Measurements from ENCODE around the gene CRYBG1.
A peak's percentile ranks its signal among the peaks of the same experiment; 100 is the strongest.

Gene CRYBG1

GRCh38 chr6:106453756-106454367 lies 93.3 kb downstream of the CRYBG1 start:
- no peak overlapping the region for H2BK5ac ChIP-seq (ENCODE audit: low read length)
- H2AFZ ChIP-seq (ENCODE audit: low read length), result no peak overlapping the region
- H3K4me2 ChIP-seq (ENCODE audit: insufficient read depth, low read length, poor library complexity, severe bottlenecking), result no peak overlapping the region
- no peak overlapping the region for H2BK12ac ChIP-seq (ENCODE audit: low read length)
- H2BK15ac ChIP-seq (ENCODE audit: low read length), result no peak overlapping the region
- H3K4me3 ChIP-seq (ENCODE audit: low read length in 2 of 2), result no peak overlapping the region
- H3K36me3 ChIP-seq (replicated peaks in 1 of 2; ENCODE audit: control insufficient read depth in 2 of 2, insufficient read depth in 2 of 2, low read length in 2 of 2), result no peaks in the 10 kb centered on the region
- no peak overlapping the region for H2AK5ac ChIP-seq (ENCODE audit: low read depth, low read length)
- no peak overlapping the region for H3K9ac ChIP-seq (ENCODE audit: low read depth, low read length, poor library complexity)
- no peaks in the 10 kb centered on the region for H3K4me1 ChIP-seq (ENCODE audit: control insufficient read depth in 2 of 2, insufficient read depth in 1 of 2, low read depth in 1 of 2, low read length in 2 of 2)
- H4K8ac ChIP-seq (ENCODE audit: low read depth, low read length), result no peak overlapping the region
- no peak overlapping the region for H3K14ac ChIP-seq (ENCODE audit: low read length)
- no peaks in the 10 kb centered on the region for H3K9me3 ChIP-seq (replicated peaks in 1 of 2; ENCODE audit: control insufficient read depth in 2 of 2, insufficient read depth in 1 of 2, low read depth in 1 of 2, low read length in 2 of 2)
- no peak overlapping the region for H3K27ac ChIP-seq (replicated peaks; ENCODE audit: low read length)
- H3K18ac ChIP-seq (ENCODE audit: low read length), result peak overlapping the region; percentile 8
- H3K23ac ChIP-seq (ENCODE audit: low read depth, low read length, poor library complexity), result no peak overlapping the region
- no peak overlapping the region for H2BK120ac ChIP-seq (ENCODE audit: low read depth, low read length)
- DNase-seq (ENCODE audit: low spot score), result no peak
- H3K4ac ChIP-seq (ENCODE audit: low read length), result no peak overlapping the region
- no CpG with 5 or more reads among the region's 6 CpGs for WGBS, 2 donors (ENCODE audit: extremely low coverage in 2 of 2, insufficient read length in 2 of 2, insufficient replicate concordance in 1 of 2)
- no peak overlapping the region for H4K91ac ChIP-seq (ENCODE audit: low read depth, low read length, poor library complexity)
- peaks cover 0 to 28% (median 0%) of the 10 kb centered on the region in 3 experiments for H3K27me3 ChIP-seq (ENCODE audit: control insufficient read depth in 3 of 3, insufficient read depth in 3 of 3, low read depth in 1 of 3, low read length in 3 of 3)
- no peaks in the 10 kb centered on the region for H3K79me1 ChIP-seq (ENCODE audit: low read depth, low read length)

GRCh38 chr6:106456756-106457155 lies 96.2 kb downstream of the CRYBG1 start:
- WGBS, 2 donors (ENCODE audit: extremely low coverage in 2 of 2, insufficient read length in 2 of 2, insufficient replicate concordance in 1 of 2), result no CpG with 5 or more reads among the region's 1 CpG
- H3K4me1 ChIP-seq (ENCODE audit: control insufficient read depth in 2 of 2, insufficient read depth in 1 of 2, low read depth in 1 of 2, low read length in 2 of 2), result no peaks in the 10 kb centered on the region
- no peaks in the 10 kb centered on the region for H3K9me3 ChIP-seq (replicated peaks in 1 of 2; ENCODE audit: control insufficient read depth in 2 of 2, insufficient read depth in 1 of 2, low read depth in 1 of 2, low read length in 2 of 2)
- DNase-seq (ENCODE audit: low spot score), result no peak
- peaks cover 0 to 28% (median 0%) of the 10 kb centered on the region in 3 experiments for H3K27me3 ChIP-seq (ENCODE audit: control insufficient read depth in 3 of 3, insufficient read depth in 3 of 3, low read depth in 1 of 3, low read length in 3 of 3)
- H3K23ac ChIP-seq (ENCODE audit: low read depth, low read length, poor library complexity), result no peak overlapping the region
- no peak overlapping the region for H2BK12ac ChIP-seq (ENCODE audit: low read length)
- H3K14ac ChIP-seq (ENCODE audit: low read length), result no peak overlapping the region
- H2BK120ac ChIP-seq (ENCODE audit: low read depth, low read length), result no peak overlapping the region
- no peak overlapping the region for H3K4me2 ChIP-seq (ENCODE audit: insufficient read depth, low read length, poor library complexity, severe bottlenecking)
- H3K36me3 ChIP-seq (replicated peaks in 1 of 2; ENCODE audit: control insufficient read depth in 2 of 2, insufficient read depth in 2 of 2, low read length in 2 of 2), result no peaks in the 10 kb centered on the region
- H3K4ac ChIP-seq (ENCODE audit: low read length), result no peak overlapping the region
- H2AK5ac ChIP-seq (ENCODE audit: low read depth, low read length), result no peak overlapping the region
- H3K27ac ChIP-seq (replicated peaks; ENCODE audit: low read length), result no peak overlapping the region
- no peak overlapping the region for H2AFZ ChIP-seq (ENCODE audit: low read length)
- no peak overlapping the region for H2BK15ac ChIP-seq (ENCODE audit: low read length)
- no peak overlapping the region for H2BK5ac ChIP-seq (ENCODE audit: low read length)
- H4K8ac ChIP-seq (ENCODE audit: low read depth, low read length), result no peak overlapping the region
- no peak overlapping the region for H3K18ac ChIP-seq (ENCODE audit: low read length)
- no peaks in the 10 kb centered on the region for H3K79me1 ChIP-seq (ENCODE audit: low read depth, low read length)
- no peak overlapping the region for H3K9ac ChIP-seq (ENCODE audit: low read depth, low read length, poor library complexity)
- H4K91ac ChIP-seq (ENCODE audit: low read depth, low read length, poor library complexity), result no peak overlapping the region
- H3K4me3 ChIP-seq (ENCODE audit: low read length in 2 of 2), result no peak overlapping the region

GRCh38 chr6:106458021-106458986 lies 97.8 kb downstream of the CRYBG1 start:
- Histone ChIP-seq H3K4me3 (ENCODE audit: low read length in 2 of 2) (no peak overlapping the region), H3K18ac (ENCODE audit: low read length) (no peak overlapping the region), H3K27ac (replicated peaks; ENCODE audit: low read length) (no peak overlapping the region), H2AFZ (ENCODE audit: low read length) (no peak overlapping the region), H3K14ac (ENCODE audit: low read length) (no peak overlapping the region), H3K4me1 (ENCODE audit: control insufficient read depth in 2 of 2, insufficient read depth in 1 of 2, low read depth in 1 of 2, low read length in 2 of 2) (no peaks in the 10 kb centered on the region), H3K79me1 (ENCODE audit: low read depth, low read length) (no peaks in the 10 kb centered on the region), H3K27me3 (ENCODE audit: control insufficient read depth in 3 of 3, insufficient read depth in 3 of 3, low read depth in 1 of 3, low read length in 3 of 3) (peaks cover 0 to 23% (median 0%) of the 10 kb centered on the region in 3 experiments), H2BK5ac (ENCODE audit: low read length) (no peak overlapping the region), H3K23ac (ENCODE audit: low read depth, low read length, poor library complexity) (no peak overlapping the region), H2BK12ac (ENCODE audit: low read length) (no peak overlapping the region), H4K91ac (ENCODE audit: low read depth, low read length, poor library complexity) (no peak overlapping the region), H4K8ac (ENCODE audit: low read depth, low read length) (no peak overlapping the region), H2AK5ac (ENCODE audit: low read depth, low read length) (no peak overlapping the region), H3K9me3 (replicated peaks in 1 of 2; ENCODE audit: control insufficient read depth in 2 of 2, insufficient read depth in 1 of 2, low read depth in 1 of 2, low read length in 2 of 2) (no peaks in the 10 kb centered on the region), H3K36me3 (replicated peaks in 1 of 2; ENCODE audit: control insufficient read depth in 2 of 2, insufficient read depth in 2 of 2, low read length in 2 of 2) (no peaks in the 10 kb centered on the region), H2BK120ac (ENCODE audit: low read depth, low read length) (no peak overlapping the region), H2BK15ac (ENCODE audit: low read length) (no peak overlapping the region), H3K9ac (ENCODE audit: low read depth, low read length, poor library complexity) (no peak overlapping the region), H3K4ac (ENCODE audit: low read length) (no peak overlapping the region), H3K4me2 (ENCODE audit: insufficient read depth, low read length, poor library complexity, severe bottlenecking) (no peak overlapping the region)
- no peak for DNase-seq (ENCODE audit: low spot score)
- 100% methylated on average over 1 of the region's 7 CpGs; no CpG with 5 or more reads in 1 of the 2 donors for WGBS, 2 donors (ENCODE audit: extremely low coverage in 2 of 2, insufficient read length in 2 of 2, insufficient replicate concordance in 1 of 2)

DNA sequence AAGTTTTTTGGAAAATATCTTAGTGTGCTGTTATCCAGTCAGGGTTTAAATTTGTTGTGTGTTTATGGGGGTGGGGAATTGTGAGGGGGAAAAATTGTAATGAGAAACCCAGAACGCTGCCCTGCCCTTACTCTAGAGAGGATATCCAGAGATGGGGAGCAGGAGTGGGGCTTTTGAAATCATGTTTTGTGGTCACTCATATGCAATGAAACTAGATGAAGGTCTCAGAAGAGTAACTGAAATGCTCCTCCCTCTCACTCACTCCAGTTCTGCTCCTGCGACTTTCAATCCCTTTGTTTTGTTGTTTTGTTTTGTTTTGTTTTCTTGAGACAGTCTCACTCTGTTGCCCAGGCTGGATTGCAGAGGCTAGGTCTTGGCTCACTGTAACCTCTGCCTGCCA lies 100.0 kb downstream of the CRYBG1 start:
- no peaks in the 10 kb centered on the region for H3K36me3 ChIP-seq (replicated peaks in 1 of 2; ENCODE audit: control insufficient read depth in 2 of 2, insufficient read depth in 2 of 2, low read length in 2 of 2)
- H3K4me2 ChIP-seq (ENCODE audit: insufficient read depth, low read length, poor library complexity, severe bottlenecking), result no peak overlapping the region
- DNase-seq (ENCODE audit: low spot score), result no peak
- H3K14ac ChIP-seq (ENCODE audit: low read length), result no peak overlapping the region
- H3K27ac ChIP-seq (replicated peaks; ENCODE audit: low read length), result no peak overlapping the region
- peaks cover 0 to 11% (median 0%) of the 10 kb centered on the region in 3 experiments for H3K27me3 ChIP-seq (ENCODE audit: control insufficient read depth in 3 of 3, insufficient read depth in 3 of 3, low read depth in 1 of 3, low read length in 3 of 3)
- H2BK5ac ChIP-seq (ENCODE audit: low read length), result no peak overlapping the region
- no peak overlapping the region for H3K4me3 ChIP-seq (ENCODE audit: low read length in 2 of 2)
- no peak overlapping the region for H3K23ac ChIP-seq (ENCODE audit: low read depth, low read length, poor library complexity)
- no peak overlapping the region for H4K8ac ChIP-seq (ENCODE audit: low read depth, low read length)
- no peak overlapping the region for H2BK15ac ChIP-seq (ENCODE audit: low read length)
- no peak overlapping the region for H2AK5ac ChIP-seq (ENCODE audit: low read depth, low read length)
- no peaks in the 10 kb centered on the region for H3K79me1 ChIP-seq (ENCODE audit: low read depth, low read length)
- no peaks in the 10 kb centered on the region for H3K9me3 ChIP-seq (replicated peaks in 1 of 2; ENCODE audit: control insufficient read depth in 2 of 2, insufficient read depth in 1 of 2, low read depth in 1 of 2, low read length in 2 of 2)
- H3K4ac ChIP-seq (ENCODE audit: low read length), result no peak overlapping the region
- H2AFZ ChIP-seq (ENCODE audit: low read length), result no peak overlapping the region
- H3K9ac ChIP-seq (ENCODE audit: low read depth, low read length, poor library complexity), result no peak overlapping the region
- H3K18ac ChIP-seq (ENCODE audit: low read length), result no peak overlapping the region
- no peaks in the 10 kb centered on the region for H3K4me1 ChIP-seq (ENCODE audit: control insufficient read depth in 2 of 2, insufficient read depth in 1 of 2, low read depth in 1 of 2, low read length in 2 of 2)
- no peak overlapping the region for H2BK12ac ChIP-seq (ENCODE audit: low read length)
- no peak overlapping the region for H2BK120ac ChIP-seq (ENCODE audit: low read depth, low read length)
- no peak overlapping the region for H4K91ac ChIP-seq (ENCODE audit: low read depth, low read length, poor library complexity)
- WGBS, 2 donors (ENCODE audit: extremely low coverage in 2 of 2, insufficient read length in 2 of 2, insufficient replicate concordance in 1 of 2), result no CpG with 5 or more reads among the region's 2 CpGs

Data from neuronal stem cell (in vitro differentiated cells).